Thoracic aorta (tissue), 2 donors: ENCODE results near the gene JAM3. TPM values are rescaled to one million over a fixed set of nuclear protein-coding genes. Genes with fewer than 3 reads are reported as not detected.
A peak's percentile ranks its signal among the peaks of the same experiment; 100 is the strongest.

Source experiments
- ATAC-seq: fragments of 150-250 bp; one replicate; pipeline ENCODE4 v1.8.0; 2017; ENCODE audit warnings: low read depth; ENCODE audit not compliant: insufficient number of reproducible peaks, low FRiP score
- DNase-seq: peaks from one replicate; pipeline ENCODE4 v3.0.0-alpha.2; 2020; ENCODE audit warnings: low spot score
- H3K27ac ChIP-seq, 2 donors: fragments of 200-600 bp; sonication (generic); 1 replicate in 1 of 2; 2 replicates in 1 of 2; pipeline ENCODE4 v1.5.1; 2016; ENCODE audit warnings: mild to moderate bottlenecking in 2 of 2, moderate library complexity in 2 of 2
- H3K27me3 ChIP-seq: fragments of 200-600 bp; sonication (generic); replicated peaks from 2 replicates; pipeline ENCODE4 v1.6.0; 2016; ENCODE audit warnings: mild to moderate bottlenecking; ENCODE audit not compliant: insufficient read depth
- H3K36me3 ChIP-seq: fragments of 200-600 bp; sonication (generic); one replicate; pipeline ENCODE4 v1.5.1; 2016
- H3K4me1 ChIP-seq, 2 donors: fragments of 200-600 bp; sonication (generic); 1 replicate in 1 of 2; 2 replicates in 1 of 2; pipeline versions ENCODE4 v1.5.1 to v1.6.0; 2016; ENCODE audit warnings: low read depth in 2 of 2, mild to moderate bottlenecking in 1 of 2; ENCODE audit not compliant: control insufficient read depth in 1 of 2
- H3K4me3 ChIP-seq: fragments of 200-600 bp; sonication (generic); 2 replicates; pipeline ENCODE4 v1.5.1; 2016; ENCODE audit warnings: mild to moderate bottlenecking
- H3K9me3 ChIP-seq: fragments of 200-600 bp; sonication (generic); 2 replicates; pipeline ENCODE4 v1.5.1; 2016
- CTCF ChIP-seq: fragments of 200-600 bp; sonication (generic); IDR thresholded peaks from one replicate; pipeline ENCODE4 v1.5.1; 2019; ENCODE audit warnings: antibody characterized with exemption
- total RNA-seq, 2 donors: library from RNA; depleted of rRNA; stranded (reverse); fragments of >200 nt; gene quantifications; one replicate each; pipeline versions ENCODE4 v1.1.0 to v1.2.3, GENCODE V29; 2016

JAM3 gene
- total RNA-seq, 2 donors from 2014 or later = 83.7 to 110 TPM

- no peak for TF ChIP-seq CTCF
- Histone ChIP-seq H3K4me3 (peak overlapping the region; percentile 65), H3K9me3 (no peaks in the 10 kb centered on the region), H3K27me3 (no peaks in the 10 kb centered on the region), H3K27ac (peak overlapping the region; percentile 49 to 88), H3K4me1 (peaks cover 18 to 45% of the 10 kb centered on the region in 2 donors), H3K36me3 (no peaks in the 10 kb centered on the region)
- no peak for ATAC-seq
- no peak for DNase-seq
Observed at GRCh38 chr11:134034496-134035381, 34.1 kb upstream of the JAM3 start.

- TF ChIP-seq CTCF = no peak
Observed at GRCh38 chr11:134036492-134037045, 32.3 kb upstream of the JAM3 start.

GRCh38 chr11:134037046-134037908 is 31.6 kb upstream of the JAM3 start:
- H3K27ac ChIP-seq = peak overlapping the region; percentile 79 to 81
- no peaks in the 10 kb centered on the region for H3K9me3 ChIP-seq
- peaks cover 18 to 48% of the 10 kb centered on the region in 2 donors for H3K4me1 ChIP-seq
- DNase-seq (no peak), ATAC-seq (no peak)
- peak overlapping the region; percentile 78 for H3K4me3 ChIP-seq
- H3K36me3 ChIP-seq = no peaks in the 10 kb centered on the region
- no peak for TF ChIP-seq CTCF
- no peaks in the 10 kb centered on the region for H3K27me3 ChIP-seq

More at GRCh38 chr11:134036492-134037045, 32.3 kb upstream of the JAM3 start:
- H3K9me3 ChIP-seq = no peaks in the 10 kb centered on the region
- H3K4me1 ChIP-seq = peaks cover 18 to 48% of the 10 kb centered on the region in 2 donors
- H3K36me3 ChIP-seq = no peaks in the 10 kb centered on the region
- H3K27me3 ChIP-seq = no peaks in the 10 kb centered on the region
- peak overlapping the region; percentile 79 to 81 for H3K27ac ChIP-seq
- H3K4me3 ChIP-seq = peak overlapping the region; percentile 78
- DNase-seq = no peak
- no peak for ATAC-seq

DNA sequence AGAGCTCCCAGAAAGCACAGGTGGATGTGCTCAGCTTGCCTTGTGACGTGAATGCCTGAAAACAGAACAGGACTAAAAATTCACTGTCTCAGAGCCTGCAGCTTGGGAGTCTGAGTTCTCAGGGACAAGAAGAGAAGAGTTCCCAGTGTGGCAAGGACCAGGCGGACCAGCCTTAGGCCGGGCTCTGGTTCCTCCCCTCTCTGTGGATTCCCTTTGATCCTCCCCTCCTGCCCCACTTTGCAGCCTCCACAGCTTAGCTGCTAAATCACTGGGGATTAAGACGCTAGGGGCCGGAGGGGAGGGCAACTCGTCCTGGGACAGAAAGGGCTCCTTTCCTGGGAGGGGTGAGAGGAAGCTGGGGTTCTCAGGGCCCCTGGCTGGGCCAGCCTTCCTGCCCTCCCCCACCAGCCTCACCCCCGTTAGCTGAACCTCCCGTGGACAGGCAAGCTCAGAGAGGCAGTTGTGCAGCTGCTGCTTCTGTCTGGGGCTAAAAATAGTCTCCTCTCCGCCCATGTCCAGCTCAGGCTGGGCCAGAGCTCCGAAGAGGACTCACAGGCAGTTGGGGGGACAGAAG is 29.9 kb upstream of the JAM3 start:
- H3K4me1 ChIP-seq = peaks cover 14 to 36% of the 10 kb centered on the region in 2 donors
- H3K27me3 ChIP-seq = no peaks in the 10 kb centered on the region
- no peaks in the 10 kb centered on the region for H3K36me3 ChIP-seq
- TF ChIP-seq CTCF = no peak
- no peak for DNase-seq
- peak overlapping the region; percentile 45 for H3K4me3 ChIP-seq
- no peaks in the 10 kb centered on the region for H3K9me3 ChIP-seq
- H3K27ac ChIP-seq = peak overlapping the region in 1 of 2 donors; percentile 54
- no peak for ATAC-seq
